Panc1 (cell line): ENCODE measurements around the gene ADAMTS2. TPM values are rescaled to one million over a fixed set of nuclear protein-coding genes. Genes with fewer than 3 reads are reported as not detected.

ENCODE experiments used
- ATAC-seq: fragments of 200-7000 bp; cut with Tn5 transposase; 2 replicates; pipeline ENCODE4 v1.9.1; 2020; ENCODE audit warnings: mild to moderate bottlenecking, moderate library complexity
- BruUV-seq: library from RNA; stranded (reverse); fragments of 400-500 nt; replicated peaks from 2 replicates; lab custom pipeline; 2021; lab: Mats Ljungman, UMichigan
- CTCF ChIA-PET: fragments of 300-600 bp; sonication (Branson Sonifier 250); formaldehyde crosslinking; loops from one replicate; lab custom pipeline; 2022; ENCODE audit warnings: antibody characterized with exemption; lab: Charles Lee
- POLR2A ChIA-PET: fragments of 300-600 bp; sonication (Branson Sonifier 250); formaldehyde crosslinking; loops from one replicate; lab custom pipeline; 2022; ENCODE audit warnings: antibody characterized with exemption; lab: Charles Lee
- DNase-seq: peaks from one replicate; pipeline ENCODE4 v3.0.0-alpha.2; 2010; ENCODE audit warnings: low read depth, low spot score
- H3K27ac ChIP-seq: 2 replicates; pipeline ENCODE4 v1.5.1; 2011; ENCODE audit warnings: mild to moderate bottlenecking, low read length, inconsistent platforms
- H3K27me3 ChIP-seq: fragments of 200-500 bp; sonication (Bioruptor generic); 2 replicates; pipeline ENCODE4 v1.6.0; 2014; ENCODE audit warnings: low read length, inconsistent platforms; ENCODE audit not compliant: control insufficient read depth, insufficient read depth
- H3K36me3 ChIP-seq: fragments of 200-500 bp; sonication (Bioruptor generic); 2 replicates; pipeline ENCODE4 v1.5.1; 2014; ENCODE audit warnings: inconsistent platforms, mild to moderate bottlenecking, low read length, moderate library complexity; ENCODE audit not compliant: control insufficient read depth, insufficient read depth
- H3K4me1 ChIP-seq: 2 replicates; pipeline ENCODE4 v1.5.1; 2011; ENCODE audit warnings: inconsistent platforms, mild to moderate bottlenecking, low read length, moderate library complexity; ENCODE audit not compliant: control insufficient read depth, insufficient read depth
- H3K4me3 ChIP-seq, 2 experiments: 2 replicates each; pipeline ENCODE4 v1.5.1; 2011 to 2012; ENCODE audit warnings: low read depth in 2 of 2, low read length in 2 of 2, mild to moderate bottlenecking in 2 of 2, inconsistent platforms in 1 of 2, moderate library complexity in 1 of 2
- H3K9me3 ChIP-seq: fragments of 200-500 bp; sonication (Bioruptor generic); 2 replicates; pipeline ENCODE4 v1.5.1; 2014; ENCODE audit warnings: low read depth, mild to moderate bottlenecking, inconsistent platforms, low read length, moderate library complexity; ENCODE audit not compliant: control insufficient read depth, insufficient read depth
- CTCF ChIP-seq: fragments of 450-650 bp; IDR thresholded peaks from 2 replicates; pipeline ENCODE4 v1.5.1; 2017; ENCODE audit warnings: mild to moderate bottlenecking
- POLR2AphosphoS5 ChIP-seq: IDR thresholded peaks from 2 replicates; pipeline ENCODE4 v1.6.1; 2012; ENCODE audit warnings: mild to moderate bottlenecking, low read depth, low read length, moderate library complexity
- REST ChIP-seq, 2 experiments: IDR thresholded peaks; 2 replicates each; pipeline ENCODE4 v1.6.1; 2011 to 2012; ENCODE audit warnings: low read depth in 2 of 2, control low read depth in 1 of 2, low read length in 1 of 2, mild to moderate bottlenecking in 1 of 2, moderate library complexity in 1 of 2; ENCODE audit not compliant: insufficient read depth in 1 of 2
- SIN3A ChIP-seq: IDR thresholded peaks from 2 replicates; pipeline ENCODE4 v1.6.1; 2012; ENCODE audit warnings: low read depth, mild to moderate bottlenecking, low read length, moderate library complexity, borderline replicate concordance; ENCODE audit not compliant: insufficient read depth
- TCF7L2 ChIP-seq: IDR thresholded peaks from 2 replicates; pipeline ENCODE4 v1.6.1; 2011; ENCODE audit warnings: mild to moderate bottlenecking, low read depth, low read length, inconsistent platforms
- in situ Hi-C: cut with HindIII; loops from 2 replicates; pipeline ENCODE4 v1.10.0; 2016; ENCODE audit warnings: low sequenced_read_pairs, low pct_unique_long_range_greater_than_20kb
- intact Hi-C: fragments of 100-400 bp; cut with micrococcal nuclease; formaldehyde crosslinking; loops from one replicate; pipeline ENCODE4 v1.10.0; 2022; ENCODE audit not compliant: unreplicated experiment
- total RNA-seq: library from RNA; stranded (reverse); gene quantifications from one replicate; pipeline ENCODE4 v1.2.1, GENCODE V29; 2021; ENCODE audit not compliant: unreplicated experiment

ADAMTS2 gene
- total RNA-seq, 1 experiment from 2014 or later = 0.13 TPM

- CTCF ChIA-PET = no interaction called here
- in situ Hi-C loops = no loop called here
- H3K27me3 ChIP-seq = no peaks in the 10 kb centered on the region
- peaks cover 23% of the 10 kb centered on the region; the same call in 1 of the 2 replicates for H3K9me3 ChIP-seq
- TF ChIP-seq CTCF (no peak), SIN3A (no peak), POLR2AphosphoS5 (no peak), TCF7L2 (no peak)
- peak; percentile 21; the same call in 1 of the 2 replicates for ATAC-seq
- POLR2A ChIA-PET = interaction anchor here (1.0 kb wide), 1 partner anchor 27 kb away, joined by 3 read pairs; no protein-coding TSS in a partner anchor
- DNase-seq = no peak
- H3K27ac ChIP-seq = no peak overlapping the region
- H3K4me1 ChIP-seq = no peaks in the 10 kb centered on the region
- H3K4me3 ChIP-seq = no peak overlapping the region
- intact Hi-C loops = no loop called here
- no peaks in the 10 kb centered on the region for H3K36me3 ChIP-seq
- no TSS peak for BruUV-seq
These were observed 42.2 kb upstream of the ADAMTS2 start for GRCh38 chr5:179387151-179388110.

- H3K36me3 ChIP-seq = no peaks in the 10 kb centered on the region
- in situ Hi-C loops = no loop called here
- ChIA-PET POLR2A (no interaction called here), CTCF (no interaction called here)
- no TSS peak for BruUV-seq
- TF ChIP-seq CTCF (no peak), TCF7L2 (no peak), POLR2AphosphoS5 (no peak), REST (IDR thresholded peaks at IDR 0.05; ENCODE audit: insufficient read depth in 1 of 2, low read depth in 2 of 2, low read length in 1 of 2) (no peak), SIN3A (no peak)
- no peaks in the 10 kb centered on the region for H3K4me1 ChIP-seq
- H3K4me3 ChIP-seq = no peak overlapping the region
- no peak overlapping the region for H3K27ac ChIP-seq
- ATAC-seq = no peak
- intact Hi-C loops = no loop called here
- no peak for DNase-seq
- peaks cover 13% of the 10 kb centered on the region; the same call in 1 of the 2 replicates for H3K9me3 ChIP-seq
- no peaks in the 10 kb centered on the region for H3K27me3 ChIP-seq
These were observed 40.7 kb upstream of the ADAMTS2 start for GRCh38 chr5:179385914-179386313.
